Kasumi-1 (cell line): Measurements from ENCODE around the gene ZNF285.
"Not testable (repeated sequence)": the region's sequence is repeated elsewhere in the genome, so short reads cannot be mapped to it uniquely, and the experiment has no call there.

Source experiments
- DNase-seq, 2 experiments: peaks; one replicate each; lab custom pipeline; 2025; lab: John Stamatoyannopoulos, UW

Gene ZNF285

GRCh38 chr19:44401139-44402115 is at the start of gene ZNF285:
Gene ZNF285, minus strand, starts transcription at chr19:44401608. Its CDS starts 4,395 bp downstream, at chr19:44397213.
- DNase-seq = no peak

GRCh38 chr19:44447916-44448674 is 46.7 kb upstream of the ZNF285 start, which contains the start of gene ZNF229:
Gene ZNF229, minus strand, starts transcription at chr19:44448472. Its CDS starts 5,625 bp downstream, at chr19:44442847.
- no peak for DNase-seq

GRCh38 chr19:44438441-44438840 is 37.0 kb upstream of the ZNF285 start:
- DNase-seq = no peak

GRCh38 chr19:44435441-44435840 is 34.0 kb upstream of the ZNF285 start:
- DNase-seq = no peak

- DNase-seq = no peak
Measured at GRCh38 chr19:44430956-44431355, 29.5 kb upstream of the ZNF285 start.

- not testable (repeated sequence) for DNase-seq
Measured at GRCh38 chr19:44415553-44415952, 14.1 kb upstream of the ZNF285 start.

- DNase-seq = not testable (repeated sequence)
Measured at GRCh38 chr19:44389268-44389667, 12.1 kb downstream of the ZNF285 start.

- DNase-seq = no peak
Measured at GRCh38 chr19:44374789-44375188, 26.6 kb downstream of the ZNF285 start.

- no peak for DNase-seq
Measured at GRCh38 chr19:44371815-44372480, 29.5 kb downstream of the ZNF285 start.

GRCh38 chr19:44367024-44367423 is 34.4 kb downstream of the ZNF285 start:
- no peak for DNase-seq

- no peak for DNase-seq
Measured at GRCh38 chr19:44356383-44357111, 44.9 kb downstream of the ZNF285 start, which contains the start of gene ZNF112. Gene ZNF112, minus strand, starts transcription at chr19:44356680. Its CDS starts 16,141 bp downstream, at chr19:44340539.

- no peak for DNase-seq
Measured at GRCh38 chr19:44346556-44346955, 54.9 kb downstream of the ZNF285 start.

- DNase-seq = no peak
Measured at GRCh38 chr19:44345959-44346358, 55.4 kb downstream of the ZNF285 start.

GRCh38 chr19:44344255-44344654 is 57.2 kb downstream of the ZNF285 start:
- DNase-seq = no peak

GRCh38 chr19:44341794-44342193 is 59.6 kb downstream of the ZNF285 start:
- no peak for DNase-seq

- not testable (repeated sequence) for DNase-seq
Measured at GRCh38 chr19:44334639-44335038, 66.8 kb downstream of the ZNF285 start.
